ENCODE results near the gene GNB1L.

- TF ChIP-seq CTCF (IDR thresholded peaks at IDR 0.05), result no peak
- TF ChIP-seq POLR2A (IDR thresholded peaks at IDR 0.05), result no peak
- no peak for TF ChIP-seq EP300 (IDR thresholded peaks at IDR 0.05)
Observed at GRCh38 chr22:19782533-19782932, 72.1 kb downstream of the GNB1L start.

All from gastroesophageal sphincter (tissue), 3 donors.